SU-DHL-6 (cell line): Measurements from ENCODE around the gene ADCY2.

Source experiments
- H2AFZ ChIP-seq: fragments of 200-600 bp; sonication (generic); 2 replicates; pipeline ENCODE4 v1.6.1; 2014; ENCODE audit warnings: low read depth, mild to moderate bottlenecking, moderate library complexity, mixed read lengths, antibody characterized with exemption, low read length; ENCODE audit not compliant: severe bottlenecking
- H3F3A ChIP-seq: fragments of 200-600 bp; shearing (Covaris generic); 2 replicates; pipeline ENCODE4 v1.6.0; 2016; ENCODE audit warnings: antibody characterized with exemption, mild to moderate bottlenecking; ENCODE audit not compliant: insufficient read depth
- H3K27ac ChIP-seq: fragments of 200-600 bp; sonication (generic); 2 replicates; pipeline ENCODE4 v1.5.1; 2016; ENCODE audit warnings: low read depth, mild to moderate bottlenecking, low read length, moderate library complexity, mixed read lengths
- H3K27me3 ChIP-seq: fragments of 200-600 bp; sonication (generic), shearing (Covaris generic); 2 replicates; pipeline ENCODE4 v1.6.0; 2014; ENCODE audit warnings: mild to moderate bottlenecking, low read length
- H3K36me3 ChIP-seq: fragments of 200-600 bp; sonication (generic); 2 replicates; pipeline ENCODE4 v1.6.1; 2014; ENCODE audit warnings: mild to moderate bottlenecking, low read length, mixed read lengths
- H3K4me2 ChIP-seq: fragments of 300-600, 200-600 bp; shearing (Covaris generic), sonication (generic); 2 replicates; pipeline ENCODE4 v1.6.0; 2014; ENCODE audit warnings: low read length, low read depth, mild to moderate bottlenecking; ENCODE audit not compliant: poor library complexity, severe bottlenecking
- H3K4me3 ChIP-seq: fragments of 200-600 bp; sonication (generic); 2 replicates; pipeline ENCODE4 v1.5.1; 2014; ENCODE audit warnings: antibody characterized with exemption, low read length, mild to moderate bottlenecking, mixed read lengths; ENCODE audit not compliant: insufficient read depth, poor library complexity, severe bottlenecking
- H3K79me2 ChIP-seq: fragments of 200-600 bp; sonication (generic); 2 replicates; pipeline ENCODE4 v1.6.1; 2014; ENCODE audit warnings: mild to moderate bottlenecking, low read length, moderate library complexity; ENCODE audit not compliant: insufficient read depth
- H3K9ac ChIP-seq: fragments of 200-600 bp; sonication (generic); 2 replicates; pipeline ENCODE4 v1.7.0; 2014; ENCODE audit warnings: mild to moderate bottlenecking, low read length
- H3K9me2 ChIP-seq: fragments of 200-600 bp; sonication (generic); replicated peaks from 2 replicates; pipeline ENCODE4 v1.6.1; 2014; ENCODE audit warnings: low read length; ENCODE audit not compliant: insufficient read depth
- H3K9me3 ChIP-seq: fragments of 200-600 bp; sonication (generic); 2 replicates; pipeline ENCODE4 v1.6.1; 2014; ENCODE audit warnings: low read length, mixed read lengths; ENCODE audit not compliant: insufficient read depth
- H4K20me1 ChIP-seq: fragments of 200-600 bp; sonication (generic); 2 replicates; pipeline ENCODE4 v1.6.1; 2014; ENCODE audit warnings: low read depth, mild to moderate bottlenecking, antibody characterized with exemption, low read length, moderate library complexity, mixed read lengths
- EZH2phosphoT487 ChIP-seq: fragments of 200-600 bp; sonication (generic), shearing (Covaris generic); conservative IDR thresholded peaks from 2 replicates; pipeline ENCODE4 v1.6.1; 2018; ENCODE audit warnings: mild to moderate bottlenecking, antibody characterized with exemption, low read length, moderate library complexity, mixed read lengths
- TF ChIP-seq, protein P1 (sequence below): fragments of 200-600 bp; sonication (generic); IDR thresholded peaks from one replicate; pipeline ENCODE4 v1.5.1; 2017; ENCODE audit warnings: antibody characterized with exemption, mild to moderate bottlenecking, low read length, moderate library complexity; ENCODE audit not compliant: insufficient read depth, poor library complexity, severe bottlenecking

Gene ADCY2

DNA sequence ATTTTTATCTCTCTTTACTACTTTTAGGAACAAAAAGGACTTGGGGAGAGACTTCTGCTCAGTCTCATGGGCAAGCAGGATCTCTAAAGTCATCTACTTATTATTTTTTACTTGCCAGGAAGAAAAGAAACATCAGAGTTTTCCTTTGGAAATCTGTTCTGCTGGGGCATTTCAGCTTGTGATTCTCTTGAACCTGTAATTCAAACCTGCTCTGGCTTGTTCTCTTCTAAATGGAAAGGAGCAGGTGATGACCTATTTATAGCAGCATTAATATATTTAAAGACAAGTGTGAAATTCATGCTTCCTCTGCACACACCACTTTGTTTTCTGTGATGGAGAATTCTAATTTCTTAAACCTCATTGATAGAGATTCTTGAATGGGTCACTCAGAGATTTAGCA is 2.0 kb downstream of the ADCY2 start:
- Histone ChIP-seq H3K36me3 (no peaks in the 10 kb centered on the region), H3K79me2 (no peaks in the 10 kb centered on the region), H3K9ac (no peak overlapping the region), H3K4me3 (no peak overlapping the region), H4K20me1 (no peaks in the 10 kb centered on the region), H3F3A (no peaks in the 10 kb centered on the region), H3K9me2 (no peaks in the 10 kb centered on the region), H3K9me3 (no peaks in the 10 kb centered on the region), H2AFZ (no peak overlapping the region), H3K27me3 (no peaks in the 10 kb centered on the region), H3K27ac (no peak overlapping the region), H3K4me2 (no peak overlapping the region)
- TF ChIP-seq, protein P1, sequence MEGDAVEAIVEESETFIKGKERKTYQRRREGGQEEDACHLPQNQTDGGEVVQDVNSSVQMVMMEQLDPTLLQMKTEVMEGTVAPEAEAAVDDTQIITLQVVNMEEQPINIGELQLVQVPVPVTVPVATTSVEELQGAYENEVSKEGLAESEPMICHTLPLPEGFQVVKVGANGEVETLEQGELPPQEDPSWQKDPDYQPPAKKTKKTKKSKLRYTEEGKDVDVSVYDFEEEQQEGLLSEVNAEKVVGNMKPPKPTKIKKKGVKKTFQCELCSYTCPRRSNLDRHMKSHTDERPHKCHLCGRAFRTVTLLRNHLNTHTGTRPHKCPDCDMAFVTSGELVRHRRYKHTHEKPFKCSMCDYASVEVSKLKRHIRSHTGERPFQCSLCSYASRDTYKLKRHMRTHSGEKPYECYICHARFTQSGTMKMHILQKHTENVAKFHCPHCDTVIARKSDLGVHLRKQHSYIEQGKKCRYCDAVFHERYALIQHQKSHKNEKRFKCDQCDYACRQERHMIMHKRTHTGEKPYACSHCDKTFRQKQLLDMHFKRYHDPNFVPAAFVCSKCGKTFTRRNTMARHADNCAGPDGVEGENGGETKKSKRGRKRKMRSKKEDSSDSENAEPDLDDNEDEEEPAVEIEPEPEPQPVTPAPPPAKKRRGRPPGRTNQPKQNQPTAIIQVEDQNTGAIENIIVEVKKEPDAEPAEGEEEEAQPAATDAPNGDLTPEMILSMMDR, result no peak
- TF ChIP-seq EZH2phosphoT487, result no peak

DNA sequence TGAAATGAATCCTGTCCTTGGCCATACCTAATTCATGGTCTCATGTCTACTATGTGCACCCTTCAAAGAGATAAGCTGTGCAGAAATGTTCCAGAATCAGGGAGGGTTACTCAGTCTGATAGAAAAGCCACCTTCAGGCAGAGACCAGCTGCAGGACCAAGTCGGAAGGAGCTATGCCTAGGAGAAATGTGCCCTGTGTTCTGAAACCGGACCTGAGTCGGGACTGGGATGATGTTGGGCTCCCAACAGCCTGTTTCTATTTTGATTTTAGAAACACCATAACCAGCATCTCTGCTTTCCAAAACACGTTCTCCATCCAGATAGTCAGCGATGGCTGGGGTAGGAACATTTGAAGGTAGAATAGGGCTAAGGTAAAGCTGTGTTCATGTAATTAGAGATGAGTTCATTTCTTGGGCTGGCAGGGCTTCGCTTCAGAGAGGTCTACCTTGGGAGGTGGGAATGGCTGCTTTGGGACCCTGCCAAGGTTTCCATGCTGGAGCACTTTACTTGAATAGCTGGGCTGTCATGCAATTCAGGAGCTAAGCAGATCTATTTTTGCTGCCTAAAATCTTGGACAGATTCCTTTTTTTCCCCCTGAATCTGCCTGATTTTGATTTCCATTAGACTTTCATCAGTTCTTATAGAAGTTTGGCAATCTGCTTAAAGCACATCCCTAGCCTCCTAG is 2.8 kb downstream of the ADCY2 start:
- no peaks in the 10 kb centered on the region for H3F3A ChIP-seq
- no peaks in the 10 kb centered on the region for H3K27me3 ChIP-seq
- H3K4me2 ChIP-seq, result no peak overlapping the region
- no peaks in the 10 kb centered on the region for H4K20me1 ChIP-seq
- H3K79me2 ChIP-seq, result no peaks in the 10 kb centered on the region
- TF ChIP-seq EZH2phosphoT487, result no peak
- TF ChIP-seq, protein P1, result no peak
- no peak overlapping the region for H3K27ac ChIP-seq
- no peaks in the 10 kb centered on the region for H3K36me3 ChIP-seq
- H3K9ac ChIP-seq, result no peak overlapping the region
- no peak overlapping the region for H2AFZ ChIP-seq
- no peaks in the 10 kb centered on the region for H3K9me3 ChIP-seq
- no peak overlapping the region for H3K4me3 ChIP-seq
- no peaks in the 10 kb centered on the region for H3K9me2 ChIP-seq

DNA sequence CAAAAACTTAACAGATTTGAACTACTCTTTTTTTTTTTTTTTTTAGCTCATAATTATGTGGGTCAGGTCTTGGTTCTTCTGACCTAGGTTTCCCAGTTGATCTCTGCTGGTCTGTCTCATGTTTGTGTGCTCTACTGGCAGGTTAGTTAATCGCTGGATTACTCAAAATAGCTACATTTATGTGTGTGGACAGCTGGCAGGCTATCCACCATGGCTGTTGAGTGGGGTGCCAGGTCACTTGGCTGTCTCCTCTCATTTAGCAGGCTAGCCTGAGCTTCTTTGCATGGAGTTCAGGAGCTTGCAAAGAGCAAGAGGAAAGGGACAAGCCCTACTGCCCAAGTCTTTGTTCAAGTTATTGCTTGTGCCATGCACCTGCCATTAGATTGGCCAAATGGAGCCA is 9.3 kb downstream of the ADCY2 start:
- Histone ChIP-seq H3K27me3 (no peaks in the 10 kb centered on the region), H3F3A (no peaks in the 10 kb centered on the region)

More for the DNA sequence above, 9.3 kb downstream of the ADCY2 start:
- Histone ChIP-seq H3K79me2 (no peaks in the 10 kb centered on the region), H3K9ac (no peak overlapping the region), H2AFZ (no peak overlapping the region), H3K36me3 (no peaks in the 10 kb centered on the region), H3K27ac (no peak overlapping the region), H3K9me2 (no peaks in the 10 kb centered on the region), H3K4me2 (no peak overlapping the region), H4K20me1 (no peaks in the 10 kb centered on the region), H3K9me3 (no peaks in the 10 kb centered on the region), H3K4me3 (no peak overlapping the region)
- TF ChIP-seq EZH2phosphoT487, result no peak
- TF ChIP-seq, protein P1, result no peak
